Stimulated activated naive CD8-positive, alpha-beta T cell treated with anti-CD3 and anti-CD28 coated beads, Interleukin-15, amount 100 ng/mL, for 72 hours (primary cell): Measurements from ENCODE around the gene CHST12.
A peak's percentile ranks its signal among the peaks of the same experiment; 100 is the strongest.
"Not testable (repeated sequence)": the region's sequence is repeated elsewhere in the genome, so short reads cannot be mapped to it uniquely, and the experiment has no call there.

Source experiments
- ATAC-seq: fragments of 150-1000 bp; cut with Tn5 transposase; 2 replicates; pipeline ENCODE4 v1.10.0; 2021; ENCODE audit warnings: mild to moderate bottlenecking, moderate library complexity
- DNase-seq, 2 donors: peaks; one replicate each; pipeline ENCODE4 v3.0.0; 2021 to 2022
- H3K27ac Mint-ChIP-seq, 2 donors: one replicate each; pipeline ENCODE4 v1.8.0; 2022; ENCODE audit warnings: mild to moderate bottlenecking in 2 of 2, mixed read lengths in 2 of 2, moderate library complexity in 2 of 2
- H3K27me3 Mint-ChIP-seq: one replicate; pipeline ENCODE4 v1.8.0; 2022; ENCODE audit warnings: mixed read lengths
- H3K4me1 Mint-ChIP-seq: one replicate; pipeline ENCODE4 v1.8.0; 2022; ENCODE audit warnings: mild to moderate bottlenecking, mixed read lengths
- H3K4me3 Mint-ChIP-seq, 2 donors: one replicate each; pipeline ENCODE4 v1.8.0; 2022; ENCODE audit warnings: mild to moderate bottlenecking in 2 of 2, mixed read lengths in 2 of 2, moderate library complexity in 1 of 2
- H3K9me3 Mint-ChIP-seq, 2 donors: one replicate each; pipeline ENCODE4 v1.8.0; 2022; ENCODE audit warnings: mixed read lengths in 2 of 2

Gene CHST12

GRCh38 chr7:2373646-2374045 is 29.8 kb upstream of the CHST12 start:
- H3K9me3 Mint-ChIP-seq = no peaks in the 10 kb centered on the region
- ATAC-seq = no peak
- H3K27ac Mint-ChIP-seq = no peak overlapping the region
- H3K27me3 Mint-ChIP-seq = no peaks in the 10 kb centered on the region
- H3K4me3 Mint-ChIP-seq = no peak overlapping the region
- H3K4me1 Mint-ChIP-seq = peaks cover 15% of the 10 kb centered on the region
- no peak for DNase-seq

- H3K4me3 Mint-ChIP-seq = no peak overlapping the region
These were observed 29.0 kb upstream of the CHST12 start for GRCh38 chr7:2374401-2374800.

GRCh38 chr7:2374830-2375728 is 28.3 kb upstream of the CHST12 start:
- no peaks in the 10 kb centered on the region for H3K9me3 Mint-ChIP-seq

More at GRCh38 chr7:2374401-2374800, 29.0 kb upstream of the CHST12 start:
- DNase-seq (no peak), ATAC-seq (no peak)
- H3K27ac Mint-ChIP-seq = peak overlapping the region in 1 of 2 donors; percentile 42
- peaks cover 15% of the 10 kb centered on the region for H3K4me1 Mint-ChIP-seq
- no peaks in the 10 kb centered on the region for H3K27me3 Mint-ChIP-seq
- H3K9me3 Mint-ChIP-seq = no peaks in the 10 kb centered on the region

GRCh38 chr7:2376351-2377154 is 26.9 kb upstream of the CHST12 start:
- no peaks in the 10 kb centered on the region for H3K27me3 Mint-ChIP-seq
- no peak overlapping the region for H3K4me3 Mint-ChIP-seq
- H3K9me3 Mint-ChIP-seq = no peaks in the 10 kb centered on the region
- DNase-seq = no peak
- no peak for ATAC-seq
- H3K4me1 Mint-ChIP-seq = peaks cover 15% of the 10 kb centered on the region
- H3K27ac Mint-ChIP-seq = peak overlapping the region in 1 of 2 donors; percentile 6

More at GRCh38 chr7:2374830-2375728, 28.3 kb upstream of the CHST12 start:
- Mint-ChIP-seq H3K4me3 (no peak overlapping the region), H3K4me1 (peaks cover 15% of the 10 kb centered on the region), H3K27ac (no peak overlapping the region), H3K27me3 (no peaks in the 10 kb centered on the region)
- DNase-seq = no peak
- ATAC-seq = no peak

GRCh38 chr7:2377492-2377891 is 25.9 kb upstream of the CHST12 start:
- ATAC-seq, DNase-seq, H3K4me3 Mint-ChIP-seq, H3K9me3 Mint-ChIP-seq, H3K27me3 Mint-ChIP-seq: not testable (repeated sequence)
- peaks cover 15% of the 10 kb centered on the region for H3K4me1 Mint-ChIP-seq
- H3K27ac Mint-ChIP-seq = peak overlapping the region in 1 of 2 donors; percentile 16

GRCh38 chr7:2378125-2378524 is 25.3 kb upstream of the CHST12 start:
- H3K27me3 Mint-ChIP-seq, ATAC-seq, H3K9me3 Mint-ChIP-seq, H3K4me3 Mint-ChIP-seq, H3K27ac Mint-ChIP-seq, DNase-seq: not testable (repeated sequence)
- H3K4me1 Mint-ChIP-seq = peaks cover 15% of the 10 kb centered on the region

GRCh38 chr7:2379161-2379560 is 24.2 kb upstream of the CHST12 start:
- Mint-ChIP-seq H3K4me3 (no peak overlapping the region), H3K27ac (no peak overlapping the region), H3K9me3 (no peaks in the 10 kb centered on the region), H3K27me3 (no peaks in the 10 kb centered on the region), H3K4me1 (peaks cover 15% of the 10 kb centered on the region)
- no peak for DNase-seq
- ATAC-seq = no peak

- DNase-seq (no peak), ATAC-seq (no peak)
- Mint-ChIP-seq H3K4me3 (no peak overlapping the region), H3K27me3 (no peaks in the 10 kb centered on the region), H3K4me1 (peaks cover 21% of the 10 kb centered on the region), H3K27ac (no peak overlapping the region), H3K9me3 (no peaks in the 10 kb centered on the region)
These were observed 23.5 kb upstream of the CHST12 start for GRCh38 chr7:2379821-2380450.

- Mint-ChIP-seq H3K4me3 (no peak overlapping the region), H3K4me1 (peaks cover 21% of the 10 kb centered on the region), H3K27ac (no peak overlapping the region), H3K27me3 (no peaks in the 10 kb centered on the region), H3K9me3 (no peaks in the 10 kb centered on the region)
- no peak for DNase-seq
- no peak for ATAC-seq
These were observed 22.9 kb upstream of the CHST12 start for GRCh38 chr7:2380461-2380860.

- peaks cover 21% of the 10 kb centered on the region for H3K4me1 Mint-ChIP-seq
These were observed 22.2 kb upstream of the CHST12 start for GRCh38 chr7:2381227-2381626.

GRCh38 chr7:2381881-2382509 is 21.4 kb upstream of the CHST12 start:
- no peak for ATAC-seq
- no peak for DNase-seq
- Mint-ChIP-seq H3K4me3 (no peak overlapping the region), H3K27me3 (no peaks in the 10 kb centered on the region), H3K4me1 (peaks cover 18% of the 10 kb centered on the region), H3K27ac (peak overlapping the region in 1 of 2 donors; percentile 76), H3K9me3 (no peaks in the 10 kb centered on the region)

More at GRCh38 chr7:2381227-2381626, 22.2 kb upstream of the CHST12 start:
- DNase-seq (no peak), ATAC-seq (no peak)
- H3K27ac Mint-ChIP-seq = no peak overlapping the region
- H3K27me3 Mint-ChIP-seq = no peaks in the 10 kb centered on the region
- H3K9me3 Mint-ChIP-seq = no peaks in the 10 kb centered on the region
- H3K4me3 Mint-ChIP-seq = no peak overlapping the region

- peaks cover 6% of the 10 kb centered on the region for H3K4me1 Mint-ChIP-seq
- no peaks in the 10 kb centered on the region for H3K27me3 Mint-ChIP-seq
- H3K9me3 Mint-ChIP-seq = no peaks in the 10 kb centered on the region
- DNase-seq (no peak), ATAC-seq (peak; percentile 39)
- no peak overlapping the region for H3K4me3 Mint-ChIP-seq
- H3K27ac Mint-ChIP-seq = peak overlapping the region in 1 of 2 donors; percentile 80
These were observed 19.7 kb upstream of the CHST12 start for GRCh38 chr7:2383543-2384274.

GRCh38 chr7:2384354-2385243 is 18.8 kb upstream of the CHST12 start:
- H3K27me3 Mint-ChIP-seq = no peaks in the 10 kb centered on the region
- peak overlapping the region in 1 of 2 donors; percentile 88 for H3K27ac Mint-ChIP-seq
- DNase-seq = no peak

GRCh38 chr7:2386122-2386521 is 17.3 kb upstream of the CHST12 start:
- H3K9me3 Mint-ChIP-seq, DNase-seq, H3K4me1 Mint-ChIP-seq, H3K4me3 Mint-ChIP-seq, ATAC-seq, H3K27me3 Mint-ChIP-seq: not testable (repeated sequence)
- H3K27ac Mint-ChIP-seq = peak overlapping the region in 1 of 2 donors; percentile 27

More at GRCh38 chr7:2384354-2385243, 18.8 kb upstream of the CHST12 start:
- ATAC-seq = peak; percentile 16
- Mint-ChIP-seq H3K4me3 (peak overlapping the region in 1 of 2 donors; percentile 15), H3K4me1 (peaks cover 6% of the 10 kb centered on the region), H3K9me3 (no peaks in the 10 kb centered on the region)
